ENCODE measurements around the gene TSBP1.
A peak's percentile ranks its signal among the peaks of the same experiment; 100 is the strongest.
"Not testable (repeated sequence)": the region's sequence is repeated elsewhere in the genome, so short reads cannot be mapped to it uniquely, and the experiment has no call there.

TSBP1 gene

GRCh38 chr6:32375739-32376529 is 4.2 kb upstream of the TSBP1 start:
- no peak for DNase-seq (ENCODE audit: low read depth in 2 of 2)

DNA sequence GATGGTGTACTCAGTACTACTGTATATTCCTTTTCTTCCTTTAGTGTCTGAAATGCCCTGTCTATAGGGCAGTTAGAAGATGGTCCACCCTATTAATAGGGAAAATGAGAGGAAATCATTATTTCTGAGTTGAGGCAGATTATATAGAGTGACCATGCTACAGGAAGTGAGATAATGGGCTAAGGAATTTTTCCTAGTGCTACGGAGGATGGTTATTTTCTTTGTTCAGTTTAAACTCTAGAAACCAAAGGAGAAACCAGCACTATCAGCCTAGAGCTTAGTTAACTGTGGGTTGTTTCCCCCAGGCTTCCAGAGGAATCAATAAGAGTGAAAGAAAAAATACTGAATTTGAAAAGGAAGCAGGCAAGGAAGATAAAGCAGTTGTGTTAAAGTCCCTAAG is 474 bp downstream of the TSBP1 start:
- DNase-seq (ENCODE audit: low read depth in 2 of 2) = no peak

- no peak for DNase-seq (ENCODE audit: low read depth in 2 of 2)
These were observed 1.2 kb downstream of the TSBP1 start for GRCh38 chr6:32370505-32370904.

GRCh38 chr6:32369660-32370059 is 2.0 kb downstream of the TSBP1 start:
- DNase-seq (ENCODE audit: low read depth in 2 of 2) = peak; percentile 70 to 71

GRCh38 chr6:32367644-32368043 is 4.1 kb downstream of the TSBP1 start:
- DNase-seq (ENCODE audit: low read depth in 2 of 2) = no peak

DNA sequence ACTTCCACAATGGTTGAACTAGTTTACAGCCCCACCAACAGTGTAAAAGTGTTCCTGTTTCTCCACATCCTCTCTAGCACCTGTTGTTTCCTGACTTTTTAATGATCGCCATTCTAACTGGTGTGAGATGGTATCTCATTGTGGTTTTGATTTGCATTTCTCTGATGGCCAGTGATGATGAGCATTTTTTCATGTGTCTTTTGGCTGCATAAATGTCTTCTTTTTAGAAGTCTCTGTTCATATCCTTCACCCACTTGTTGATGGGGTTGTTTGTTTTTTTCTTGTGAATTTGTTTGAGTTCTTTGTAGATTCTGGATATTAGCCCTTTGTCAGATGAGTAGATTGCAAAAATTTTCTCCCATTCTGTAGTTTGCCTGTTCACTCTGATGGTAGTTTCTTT is 12.5 kb downstream of the TSBP1 start:
- DNase-seq (ENCODE audit: low read depth in 2 of 2) = not testable (repeated sequence)

DNA sequence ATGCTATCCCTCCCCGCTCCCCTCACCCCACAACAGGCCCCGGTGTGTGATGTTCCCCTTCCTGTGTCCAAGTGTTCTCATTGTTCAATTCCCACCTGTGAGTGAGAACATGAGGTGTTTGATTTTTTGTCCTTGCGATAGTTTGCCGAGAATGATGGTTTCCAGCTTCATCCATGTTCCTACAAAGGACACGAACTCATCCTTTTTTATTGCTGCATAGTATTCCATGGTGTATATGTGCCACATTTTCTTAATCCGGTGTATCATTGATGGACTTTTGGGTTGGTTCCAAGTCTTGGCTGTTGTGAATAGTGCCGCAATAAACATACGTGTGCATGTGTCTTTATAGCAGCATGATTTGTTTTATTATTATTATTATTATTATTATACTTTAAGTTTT is 13.2 kb downstream of the TSBP1 start:
- not testable (repeated sequence) for DNase-seq (ENCODE audit: low read depth in 2 of 2)

DNA sequence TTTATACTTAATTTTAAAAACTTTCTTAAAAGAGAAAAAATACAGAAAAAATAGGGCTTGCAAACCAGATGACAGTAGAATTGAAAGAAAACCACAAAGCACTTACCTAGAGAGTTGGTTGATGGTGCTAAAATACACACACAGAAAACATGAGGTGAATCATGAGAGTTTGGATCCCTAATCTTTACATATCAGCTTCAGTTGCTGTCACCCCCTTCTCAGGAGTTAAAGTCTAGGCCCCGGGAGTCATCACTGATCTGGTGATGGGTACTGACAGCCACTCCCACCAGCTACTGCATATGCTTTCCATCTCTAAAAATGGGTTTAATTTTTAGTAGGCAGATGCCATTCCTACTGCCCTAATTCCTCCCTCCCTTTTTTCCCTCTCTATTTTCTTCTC is 16.7 kb downstream of the TSBP1 start:
- no peak for DNase-seq (ENCODE audit: low read depth in 2 of 2)

DNA sequence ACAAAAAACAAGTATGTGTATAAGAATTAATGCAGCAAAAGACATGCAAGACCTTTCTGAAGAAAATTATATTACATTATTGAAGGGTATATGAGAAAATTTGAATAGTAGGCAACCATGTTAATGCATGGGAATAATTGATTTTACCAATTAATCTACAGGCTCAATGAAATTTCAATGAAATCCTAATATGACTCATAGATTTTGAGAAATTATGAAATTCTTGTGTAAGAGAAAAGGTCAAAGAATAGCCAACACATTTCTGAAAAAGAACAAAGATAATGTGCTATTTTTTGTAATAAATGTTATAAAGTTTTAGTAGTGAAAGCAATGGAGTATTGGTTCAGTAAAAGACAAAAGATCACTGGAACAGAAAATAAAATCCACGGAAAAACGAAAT is 18.4 kb downstream of the TSBP1 start:
- DNase-seq (ENCODE audit: low read depth in 2 of 2) = no peak

DNA sequence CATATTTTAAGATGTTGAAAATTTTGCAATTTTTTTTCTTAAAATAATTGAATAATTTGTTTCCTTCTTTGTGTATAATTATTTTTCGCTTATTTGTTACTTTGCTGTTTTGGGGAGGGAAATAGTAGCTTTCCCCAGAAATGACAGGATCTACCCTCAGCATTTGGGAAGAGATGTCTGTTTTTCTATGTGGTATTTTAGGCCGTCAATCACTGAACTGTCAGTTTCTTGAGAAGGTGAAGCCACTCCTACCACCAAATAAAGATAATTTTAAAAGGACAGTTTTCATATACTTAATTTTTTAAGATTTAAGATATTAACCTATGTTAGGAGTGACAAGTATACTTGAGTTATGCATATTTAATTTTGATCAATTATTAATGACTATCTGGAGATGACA is 31.5 kb downstream of the TSBP1 start:
- DNase-seq (ENCODE audit: low read depth in 2 of 2) = no peak

- DNase-seq (ENCODE audit: low read depth in 2 of 2) = no peak
These were observed 34.4 kb downstream of the TSBP1 start for GRCh38 chr6:32337186-32337805.

- DNase-seq (ENCODE audit: low read depth in 2 of 2) = no peak
These were observed 39.3 kb downstream of the TSBP1 start for GRCh38 chr6:32332433-32332832.

GRCh38 chr6:32329141-32329540 is 42.6 kb downstream of the TSBP1 start:
- DNase-seq (ENCODE audit: low read depth in 2 of 2) = no peak

DNA sequence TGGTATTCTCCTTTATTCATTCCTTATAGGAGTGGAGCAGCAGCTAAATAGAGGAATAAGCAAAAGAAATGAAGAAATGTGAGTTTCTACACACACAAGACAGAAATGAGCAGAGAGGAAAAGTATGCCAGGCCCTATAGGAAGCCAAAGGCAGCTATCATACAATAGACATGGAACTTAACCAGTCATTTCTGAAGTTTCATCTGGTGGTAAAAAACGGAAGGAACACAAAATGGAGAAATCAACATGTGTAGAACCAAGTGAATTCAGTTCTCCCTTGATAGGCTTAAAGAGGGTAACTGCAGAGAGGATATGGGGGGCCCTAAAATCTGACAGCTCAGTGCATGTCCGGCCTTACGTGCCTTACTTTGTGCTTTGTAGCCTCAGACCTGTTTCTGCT is 44.6 kb downstream of the TSBP1 start:
- no peak for DNase-seq (ENCODE audit: low read depth in 2 of 2)

DNA sequence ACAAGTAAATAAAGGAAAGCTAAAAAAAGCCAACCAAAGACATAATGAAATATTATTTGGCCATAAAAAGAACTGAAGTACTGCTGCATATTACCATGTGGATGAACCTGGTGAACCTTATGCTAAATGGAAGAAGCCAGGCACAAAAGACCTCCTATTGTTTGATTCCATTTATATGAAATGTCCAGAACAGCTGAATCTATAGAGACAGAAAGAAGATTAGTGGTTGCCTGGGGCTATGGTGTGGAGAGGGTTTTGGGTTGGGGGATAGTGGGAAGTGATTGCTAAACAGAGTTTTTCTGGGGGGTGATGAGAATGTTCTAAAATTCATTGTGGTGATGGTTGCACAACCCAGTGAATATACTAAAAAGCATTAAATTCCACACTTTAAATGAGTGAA is 53.2 kb downstream of the TSBP1 start:
- DNase-seq (ENCODE audit: low read depth in 2 of 2) = no peak

DNA sequence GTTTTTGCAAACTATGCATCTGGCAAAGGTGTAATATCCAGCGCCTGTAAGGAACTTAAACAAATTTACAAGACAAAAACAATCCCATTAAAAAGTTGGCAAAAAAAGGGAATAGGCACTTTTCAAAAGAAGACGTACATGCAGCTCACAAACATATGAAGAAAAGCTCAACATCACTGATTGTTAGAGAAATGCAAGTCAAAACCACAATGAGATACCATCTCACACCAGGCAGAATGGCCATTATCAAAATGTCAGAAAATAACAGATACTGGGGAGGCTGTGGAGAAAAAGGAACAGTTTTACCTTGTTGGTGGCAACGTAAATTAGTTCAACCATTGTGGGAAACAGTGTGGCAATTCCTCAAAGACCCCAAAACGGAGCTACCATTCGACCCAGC is 54.2 kb downstream of the TSBP1 start:
- no peak for DNase-seq (ENCODE audit: low read depth in 2 of 2)

GRCh38 chr6:32313964-32314363 is 57.7 kb downstream of the TSBP1 start:
- DNase-seq (ENCODE audit: low read depth in 2 of 2) = no peak

DNA sequence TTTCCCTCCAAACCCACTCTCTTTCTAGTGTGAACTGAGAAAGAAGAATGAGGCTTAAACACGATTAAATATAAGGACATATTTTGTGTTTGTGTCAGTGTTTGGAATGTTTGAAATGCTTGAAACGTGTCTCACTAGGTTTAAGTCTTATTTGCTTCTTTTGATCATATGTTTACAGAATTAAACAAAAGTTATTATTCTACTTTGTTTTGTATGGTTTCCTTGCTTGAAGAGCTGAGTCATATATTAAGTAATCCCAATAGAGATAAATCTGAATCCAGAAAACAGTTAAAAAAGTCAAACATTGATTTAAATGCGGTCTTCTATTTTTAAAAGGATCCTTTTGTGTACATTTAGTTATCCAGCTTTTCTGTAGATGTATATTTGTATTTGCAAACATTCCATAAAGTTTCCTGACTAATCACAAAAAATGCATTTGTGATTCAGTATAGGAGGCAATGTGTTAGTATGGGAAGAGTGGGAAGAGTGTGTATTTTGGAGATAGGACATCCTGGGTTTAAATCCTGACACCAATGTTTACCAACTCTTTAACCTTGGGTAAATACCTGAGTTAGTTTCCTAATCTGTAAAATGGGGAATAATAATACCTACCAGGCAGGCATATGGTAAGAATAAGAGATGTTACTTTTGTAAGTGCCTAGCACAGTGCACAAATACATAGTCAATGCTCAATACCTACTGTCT is 72.9 kb downstream of the TSBP1 start:
- DNase-seq (ENCODE audit: low read depth in 2 of 2) = no peak

DNA sequence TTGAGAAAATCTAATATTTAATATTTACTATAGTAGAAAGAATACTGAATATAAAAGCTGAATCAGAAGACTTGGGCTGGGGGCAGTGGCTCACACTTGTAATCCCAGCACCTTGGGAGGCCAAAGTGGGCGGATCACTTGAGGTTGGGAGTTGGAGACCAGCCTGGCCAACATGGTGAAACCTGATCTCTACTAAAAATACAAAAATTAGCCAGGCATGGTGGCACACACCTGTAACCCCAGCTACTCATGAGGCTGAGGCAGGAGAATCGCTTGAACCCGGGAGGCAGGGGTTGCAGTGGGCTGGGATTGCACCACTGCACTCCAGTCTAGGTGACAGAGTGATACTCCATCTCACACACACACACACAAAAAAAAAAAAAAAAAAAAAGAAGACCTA is 76.7 kb downstream of the TSBP1 start:
- DNase-seq (ENCODE audit: low read depth in 2 of 2) = not testable (repeated sequence)

- DNase-seq (ENCODE audit: low read depth in 2 of 2) = no peak
These were observed 77.1 kb downstream of the TSBP1 start for GRCh38 chr6:32294566-32294965.

DNA sequence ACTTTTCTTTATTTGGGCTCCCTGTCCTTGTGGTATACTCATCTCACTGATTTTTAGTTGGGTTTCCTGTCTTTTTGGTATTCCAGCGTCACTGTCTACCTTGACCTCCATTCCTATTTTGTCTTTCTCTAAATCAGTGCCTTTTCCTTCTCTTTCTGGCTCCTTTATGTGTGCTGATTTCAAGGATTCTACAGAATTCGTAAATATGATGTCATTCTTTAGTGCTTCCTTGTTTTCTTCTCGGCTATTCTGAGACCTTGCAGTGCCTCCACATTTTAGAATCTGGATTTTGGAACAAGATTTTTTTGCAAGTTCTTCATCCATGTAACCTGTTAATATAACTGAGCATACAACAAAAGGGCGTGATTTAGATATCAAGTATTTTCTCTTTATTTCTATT is 78.0 kb downstream of the TSBP1 start:
- no peak for DNase-seq (ENCODE audit: low read depth in 2 of 2)

DNA sequence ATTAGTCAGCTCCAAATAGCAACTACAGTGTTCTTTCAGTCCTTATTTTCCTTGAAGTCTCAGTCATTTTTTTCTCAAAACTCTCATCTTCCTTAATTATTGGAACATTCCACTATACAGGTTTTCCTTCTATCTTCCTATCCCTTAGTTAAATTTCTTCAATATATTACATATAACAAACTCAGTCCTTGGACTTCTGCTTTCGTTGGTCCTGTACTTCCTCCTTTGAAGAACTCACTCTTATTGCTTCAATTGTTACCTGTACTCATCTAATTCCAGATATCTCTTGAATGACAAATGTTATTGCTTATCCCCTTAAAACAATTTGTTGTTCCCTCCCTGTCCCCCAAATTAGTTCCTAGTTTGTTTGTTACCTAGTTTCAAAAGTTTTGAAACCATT is 80.2 kb downstream of the TSBP1 start:
- DNase-seq (ENCODE audit: low read depth in 2 of 2) = no peak

- DNase-seq (ENCODE audit: low read depth in 2 of 2) = peak in 1 of 2 experiments; percentile 4
These were observed 80.7 kb downstream of the TSBP1 start for GRCh38 chr6:32290886-32291450.

All from fibroblast of skin of left biceps (primary cell).